Measurements from ENCODE around the gene FOXK2.
"Not testable (repeated sequence)": the region's sequence is repeated elsewhere in the genome, so short reads cannot be mapped to it uniquely, and the experiment has no call there.

Gene FOXK2

GRCh38 chr17:82491196-82491530 lies 28.4 kb upstream of the FOXK2 start:
- Mint-ChIP-seq H3K27me3 (no peaks in the 10 kb centered on the region), H3K27ac (no peak overlapping the region), H3K4me3 (no peak overlapping the region), H3K36me3 (no peaks in the 10 kb centered on the region), H3K4me1 (ENCODE audit: low read depth) (peaks cover 4% of the 10 kb centered on the region), H3K9me3 (ENCODE audit: low read depth) (no peaks in the 10 kb centered on the region)

- no peak overlapping the region for H3K4me3 Mint-ChIP-seq
- no peaks in the 10 kb centered on the region for H3K27me3 Mint-ChIP-seq
- H3K36me3 Mint-ChIP-seq, result no peaks in the 10 kb centered on the region
- H3K27ac Mint-ChIP-seq, result no peak overlapping the region
- no peaks in the 10 kb centered on the region for H3K9me3 Mint-ChIP-seq (ENCODE audit: low read depth)
- H3K4me1 Mint-ChIP-seq (ENCODE audit: low read depth), result peaks cover 4% of the 10 kb centered on the region
Measured at GRCh38 chr17:82491533-82491932, 28.0 kb upstream of the FOXK2 start.

- Mint-ChIP-seq H3K36me3 (no peaks in the 10 kb centered on the region), H3K27me3 (no peaks in the 10 kb centered on the region), H3K4me3 (no peak overlapping the region), H3K27ac (no peak overlapping the region), H3K4me1 (ENCODE audit: low read depth) (peaks cover 8% of the 10 kb centered on the region), H3K9me3 (ENCODE audit: low read depth) (no peaks in the 10 kb centered on the region)
Measured at GRCh38 chr17:82492643-82493225, 26.8 kb upstream of the FOXK2 start.

- Mint-ChIP-seq H3K27ac (no peak overlapping the region), H3K9me3 (ENCODE audit: low read depth) (no peaks in the 10 kb centered on the region), H3K4me1 (ENCODE audit: low read depth) (peaks cover 12% of the 10 kb centered on the region), H3K4me3 (no peak overlapping the region), H3K27me3 (no peaks in the 10 kb centered on the region), H3K36me3 (no peaks in the 10 kb centered on the region)
Measured at GRCh38 chr17:82493226-82493781, 26.2 kb upstream of the FOXK2 start.

- Mint-ChIP-seq H3K9me3 (ENCODE audit: low read depth) (no peaks in the 10 kb centered on the region), H3K36me3 (no peaks in the 10 kb centered on the region), H3K4me1 (ENCODE audit: low read depth) (peaks cover 13% of the 10 kb centered on the region), H3K27ac (peak overlapping the region; percentile 94), H3K27me3 (no peaks in the 10 kb centered on the region), H3K4me3 (peak overlapping the region; percentile 78)
Measured at GRCh38 chr17:82494236-82495055, 25.1 kb upstream of the FOXK2 start.

- Mint-ChIP-seq H3K9me3 (ENCODE audit: low read depth) (no peaks in the 10 kb centered on the region), H3K4me3 (peak overlapping the region; percentile 66), H3K27me3 (no peaks in the 10 kb centered on the region), H3K4me1 (ENCODE audit: low read depth) (peaks cover 13% of the 10 kb centered on the region), H3K27ac (peak overlapping the region; percentile 64), H3K36me3 (no peaks in the 10 kb centered on the region)
Measured at GRCh38 chr17:82495844-82496528, 23.5 kb upstream of the FOXK2 start.

- H3K27me3 Mint-ChIP-seq, result no peaks in the 10 kb centered on the region
- H3K4me3 Mint-ChIP-seq, result peak overlapping the region; percentile 66
- H3K9me3 Mint-ChIP-seq (ENCODE audit: low read depth), result no peaks in the 10 kb centered on the region
- peak overlapping the region; percentile 64 for H3K27ac Mint-ChIP-seq
- H3K36me3 Mint-ChIP-seq, result no peaks in the 10 kb centered on the region
- H3K4me1 Mint-ChIP-seq (ENCODE audit: low read depth), result peaks cover 13% of the 10 kb centered on the region
Measured at GRCh38 chr17:82496529-82497434, 22.8 kb upstream of the FOXK2 start.

GRCh38 chr17:82497483-82498405 lies 21.8 kb upstream of the FOXK2 start:
- Mint-ChIP-seq H3K36me3 (no peaks in the 10 kb centered on the region), H3K4me3 (peak overlapping the region; percentile 89), H3K27me3 (no peaks in the 10 kb centered on the region)

GRCh38 chr17:82502207-82502606 lies 17.3 kb upstream of the FOXK2 start:
- no peak overlapping the region for H3K27ac Mint-ChIP-seq
- H3K36me3 Mint-ChIP-seq, result no peaks in the 10 kb centered on the region
- peaks cover 13% of the 10 kb centered on the region for H3K4me1 Mint-ChIP-seq (ENCODE audit: low read depth)
- H3K4me3 Mint-ChIP-seq, result no peak overlapping the region
- H3K9me3 Mint-ChIP-seq (ENCODE audit: low read depth), result no peaks in the 10 kb centered on the region
- H3K27me3 Mint-ChIP-seq, result no peaks in the 10 kb centered on the region

More at GRCh38 chr17:82497483-82498405, 21.8 kb upstream of the FOXK2 start:
- Mint-ChIP-seq H3K9me3 (ENCODE audit: low read depth) (no peaks in the 10 kb centered on the region), H3K27ac (peak overlapping the region; percentile 93), H3K4me1 (ENCODE audit: low read depth) (peaks cover 13% of the 10 kb centered on the region)

- Mint-ChIP-seq H3K27me3 (no peaks in the 10 kb centered on the region), H3K9me3 (ENCODE audit: low read depth) (no peaks in the 10 kb centered on the region), H3K4me3 (no peak overlapping the region), H3K36me3 (no peaks in the 10 kb centered on the region), H3K27ac (no peak overlapping the region), H3K4me1 (ENCODE audit: low read depth) (peaks cover 6% of the 10 kb centered on the region)
Measured at GRCh38 chr17:82503094-82503727, 16.3 kb upstream of the FOXK2 start.

- Mint-ChIP-seq H3K36me3 (no peaks in the 10 kb centered on the region), H3K9me3 (ENCODE audit: low read depth) (no peaks in the 10 kb centered on the region), H3K4me3 (no peak overlapping the region), H3K27me3 (no peaks in the 10 kb centered on the region), H3K27ac (no peak overlapping the region), H3K4me1 (ENCODE audit: low read depth) (peaks cover 6% of the 10 kb centered on the region)
Measured at GRCh38 chr17:82503728-82504308, 15.7 kb upstream of the FOXK2 start.

GRCh38 chr17:82505296-82505695 lies 14.2 kb upstream of the FOXK2 start:
- Mint-ChIP-seq H3K36me3 (no peaks in the 10 kb centered on the region), H3K4me1 (ENCODE audit: low read depth) (peaks cover 4% of the 10 kb centered on the region), H3K27me3 (no peaks in the 10 kb centered on the region), H3K27ac (no peak overlapping the region), H3K4me3 (no peak overlapping the region), H3K9me3 (ENCODE audit: low read depth) (no peaks in the 10 kb centered on the region)

GRCh38 chr17:82506402-82506801 lies 13.1 kb upstream of the FOXK2 start:
- not testable (repeated sequence) for H3K9me3 Mint-ChIP-seq (ENCODE audit: low read depth); H3K36me3 Mint-ChIP-seq; H3K27me3 Mint-ChIP-seq; H3K4me3 Mint-ChIP-seq; H3K27ac Mint-ChIP-seq; H3K4me1 Mint-ChIP-seq (ENCODE audit: low read depth)

All from activated naive CD8-positive, alpha-beta T cell (primary cell).